Urinary bladder (tissue), 4 donors: ENCODE results near the gene TGM2. TPM values are rescaled to one million over a fixed set of nuclear protein-coding genes. Genes with fewer than 3 reads are reported as not detected.

Experiments
- DNase-seq: peaks from one replicate; pipeline ENCODE4 v3.0.0-alpha.2; 2015; ENCODE audit errors: extremely low spot score
- H3K27ac ChIP-seq: one replicate; pipeline ENCODE4 v1.5.1; 2013; ENCODE audit warnings: low read depth, mild to moderate bottlenecking, moderate library complexity
- H3K36me3 ChIP-seq: one replicate; pipeline ENCODE4 v1.6.1; 2013; ENCODE audit warnings: mild to moderate bottlenecking, moderate library complexity; ENCODE audit not compliant: insufficient read depth
- H3K4me1 ChIP-seq: one replicate; pipeline ENCODE4 v1.6.1; 2013; ENCODE audit warnings: mild to moderate bottlenecking, moderate library complexity; ENCODE audit not compliant: insufficient read depth
- H3K4me3 ChIP-seq: one replicate; pipeline ENCODE4 v1.5.1; 2013; ENCODE audit warnings: low read depth, low read length
- WGBS: extraction: QIAGEN DNeasy Blood & Tissue Kit; methylation state at CpG from one replicate; pipeline ENCODE4 v1.1.7; 2013; 5-methylcytosine and 5-hydroxymethylcytosine counted together
- polyA plus RNA-seq: library from polyadenylated mRNA; stranded (reverse); fragments of 200-250 nt; gene quantifications from one replicate; pipeline ENCODE4 v1.2.3, GENCODE V29; 2013
- total RNA-seq: library from RNA; depleted of rRNA; stranded (reverse); fragments of >200 nt; gene quantifications from one replicate; pipeline ENCODE4 v1.2.3, GENCODE V29; 2014
- donor health status: healthy with polysubstance abuse.
- donor health status: healthy.

Gene TGM2
- total and polyA plus RNA-seq, 2 donors, result 75.7 to 360 TPM

DNA sequence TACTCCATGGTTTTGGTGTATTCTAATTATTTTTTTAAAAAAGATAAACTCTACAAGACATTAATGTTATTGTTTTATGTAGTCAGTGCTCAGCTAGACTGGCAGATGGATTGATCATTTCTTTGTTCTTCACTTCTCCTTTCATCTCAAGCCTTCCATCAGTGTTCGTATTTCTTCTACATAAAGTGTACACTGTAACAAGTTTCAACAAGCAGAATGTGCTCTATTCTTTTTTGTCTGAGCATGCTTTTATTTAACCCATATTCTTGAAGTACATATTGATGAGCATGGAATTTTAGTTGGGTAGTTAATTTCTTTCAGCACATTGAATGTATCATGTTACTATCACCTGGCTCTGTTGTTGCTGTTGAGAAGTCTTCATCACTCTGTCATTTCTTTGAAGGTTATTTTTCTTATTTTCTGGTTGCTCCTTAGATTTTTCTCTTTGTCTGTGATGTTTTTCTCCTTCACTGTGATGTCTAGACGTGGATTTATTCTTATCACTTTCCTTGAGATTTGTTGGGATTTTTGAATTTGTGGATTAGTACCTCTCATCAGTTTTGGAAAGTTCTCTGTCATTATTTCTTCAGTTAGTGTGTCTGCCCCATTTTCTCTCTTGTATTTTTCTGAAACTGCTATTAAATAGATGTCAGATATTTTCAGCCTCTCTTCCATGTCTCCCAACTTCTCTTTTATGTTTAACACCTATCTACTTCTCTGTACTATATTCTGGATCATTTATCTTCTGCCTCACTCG lies 48.5 kb downstream of the TGM2 start:
- Histone ChIP-seq H3K4me3 (no peak overlapping the region), H3K4me1 (no peaks in the 10 kb centered on the region), H3K36me3 (no peaks in the 10 kb centered on the region), H3K27ac (no peak overlapping the region)
- no peak for DNase-seq
- WGBS, result 71% methylated on average over 3 of the region's 3 CpGs

DNA sequence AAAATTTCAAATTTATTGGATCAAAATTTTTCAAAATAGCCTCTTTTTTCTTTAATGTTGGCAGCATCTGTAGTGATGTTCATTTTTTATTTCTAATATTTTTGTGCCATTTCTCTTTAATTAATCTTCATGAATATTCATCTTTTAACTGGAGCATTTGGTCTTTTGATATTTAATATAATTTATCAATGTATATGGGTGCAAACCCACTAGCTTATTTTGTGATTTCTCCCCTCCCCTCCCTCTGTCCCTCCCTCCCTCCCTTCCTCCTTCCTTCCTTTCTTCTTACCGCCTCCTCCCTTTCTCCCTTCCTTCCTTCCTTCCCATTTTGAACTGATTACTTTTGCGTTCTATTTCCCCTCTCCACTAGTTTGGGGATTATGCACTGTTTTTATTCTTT lies 49.2 kb downstream of the TGM2 start:
- H3K4me3 ChIP-seq, result no peak overlapping the region
- no peaks in the 10 kb centered on the region for H3K36me3 ChIP-seq
- no peak for DNase-seq
- no peaks in the 10 kb centered on the region for H3K4me1 ChIP-seq
- no peak overlapping the region for H3K27ac ChIP-seq
- 94% methylated on average over 2 of the region's 2 CpGs for WGBS

DNA sequence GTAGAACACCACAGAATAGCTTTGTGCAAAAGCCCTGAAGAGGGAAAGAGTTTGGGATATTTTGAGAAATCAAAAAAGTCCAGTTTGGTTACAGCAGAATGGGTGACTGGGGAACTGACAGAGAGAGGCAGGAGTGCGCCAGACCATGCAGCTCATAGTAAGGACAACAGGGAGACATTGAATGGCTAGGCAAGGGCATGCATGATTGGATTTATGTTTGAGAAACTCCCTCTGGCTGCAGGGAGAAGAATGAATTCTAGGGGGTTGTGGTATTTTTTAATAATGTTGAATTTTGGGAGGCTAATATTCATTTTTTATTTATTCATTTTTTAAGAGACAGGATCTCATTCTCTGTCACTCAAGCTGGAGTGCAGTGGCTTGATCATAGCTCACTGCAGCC lies 49.9 kb downstream of the TGM2 start:
- no peaks in the 10 kb centered on the region for H3K4me1 ChIP-seq
- H3K4me3 ChIP-seq, result no peak overlapping the region
- H3K27ac ChIP-seq, result no peak overlapping the region
- no peak for DNase-seq
- no peaks in the 10 kb centered on the region for H3K36me3 ChIP-seq
- 97% methylated on average over 1 of the region's 1 CpG for whole genome bisulfite sequencing

DNA sequence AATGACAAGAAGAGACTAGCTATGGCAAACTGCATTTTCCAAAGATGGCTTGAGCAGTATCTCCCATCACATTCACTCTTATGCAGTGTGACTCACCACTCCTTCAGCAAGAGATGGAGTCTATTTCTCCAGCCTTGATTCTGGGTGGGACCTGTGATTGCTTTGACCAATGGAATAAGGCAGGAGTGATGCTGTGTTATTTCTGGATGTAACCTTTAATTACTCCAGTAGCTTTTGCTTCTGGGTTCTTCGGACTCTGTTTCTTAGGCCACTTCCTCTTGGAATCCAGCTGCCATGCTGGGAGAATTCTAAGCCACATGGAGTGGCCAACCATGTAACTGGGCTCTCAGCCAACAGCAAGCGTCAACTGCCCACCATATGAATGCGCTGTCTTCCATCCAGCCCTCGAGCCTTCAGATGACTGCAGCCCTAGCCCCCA lies 50.7 kb downstream of the TGM2 start:
- 92% methylated on average over 4 of the region's 4 CpGs for WGBS
- no peaks in the 10 kb centered on the region for H3K4me1 ChIP-seq
- H3K27ac ChIP-seq, result no peak overlapping the region
- H3K4me3 ChIP-seq, result no peak overlapping the region
- DNase-seq, result no peak
- H3K36me3 ChIP-seq, result no peaks in the 10 kb centered on the region

DNA sequence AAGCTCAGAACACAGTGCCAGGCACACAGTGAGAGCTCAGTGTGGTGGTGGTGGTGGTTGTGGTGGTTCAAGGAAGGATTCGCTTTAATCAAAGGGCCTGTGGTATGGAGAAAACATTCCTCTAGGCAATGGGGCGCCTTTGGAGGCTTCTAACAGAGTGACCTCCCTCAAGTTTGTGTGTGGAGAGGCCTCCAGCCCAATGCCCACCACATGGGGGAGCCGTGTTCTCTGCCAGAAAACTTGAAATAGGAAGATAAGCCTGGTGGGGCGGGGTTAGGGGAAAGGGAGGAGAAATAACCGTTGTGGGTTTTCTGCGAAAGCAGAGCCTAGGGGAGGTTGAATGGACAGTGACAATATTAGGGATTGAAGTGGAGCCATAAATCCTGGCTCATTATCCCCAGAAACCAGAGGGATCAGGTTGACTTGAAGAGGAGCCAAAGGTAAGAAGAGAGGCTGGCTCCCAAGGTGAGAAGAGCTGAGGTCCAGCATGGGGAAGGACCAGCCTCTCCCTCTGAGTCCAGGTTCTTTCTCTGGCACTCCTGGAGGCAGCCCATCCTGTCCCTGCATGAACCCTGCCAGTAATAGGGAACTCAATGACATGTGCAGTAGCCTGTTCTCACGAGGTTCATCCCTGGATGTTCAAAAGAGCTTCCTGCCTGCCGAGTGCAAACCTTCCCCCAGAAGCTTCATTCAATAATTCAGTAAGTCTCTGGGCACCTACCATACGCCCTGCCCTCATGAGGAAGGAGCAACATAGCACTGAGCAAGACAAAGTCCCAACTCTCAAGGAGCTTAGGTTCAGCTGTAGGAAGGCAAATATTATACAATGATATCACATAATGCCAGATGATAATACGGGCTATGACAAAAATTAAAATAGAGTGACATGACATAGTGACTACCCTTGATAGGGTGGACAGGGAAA lies 51.4 kb downstream of the TGM2 start:
- no peak for DNase-seq
- Histone ChIP-seq H3K36me3 (no peaks in the 10 kb centered on the region), H3K4me1 (no peaks in the 10 kb centered on the region), H3K27ac (no peak overlapping the region), H3K4me3 (no peak overlapping the region)
- 68% methylated on average over 10 of the region's 10 CpGs for WGBS

DNA sequence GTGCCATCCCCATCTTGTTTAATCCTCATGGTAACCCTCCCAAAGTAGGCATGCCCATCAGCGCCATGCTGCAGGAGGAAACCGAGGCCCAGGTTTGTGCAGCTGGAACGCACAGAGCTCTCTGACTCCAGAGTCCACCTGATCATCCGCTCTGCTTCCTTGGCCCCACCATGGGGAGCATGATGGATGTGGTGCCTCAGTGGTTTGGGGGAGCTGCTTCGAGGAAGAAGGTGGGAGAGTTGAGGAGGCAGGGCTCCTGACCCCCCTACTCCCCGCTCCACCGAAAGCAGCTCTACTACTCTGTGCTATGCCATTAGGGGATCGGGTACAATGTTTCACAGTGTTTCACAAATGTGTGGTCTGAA lies 52.2 kb downstream of the TGM2 start:
- Histone ChIP-seq H3K27ac (no peak overlapping the region), H3K36me3 (no peaks in the 10 kb centered on the region), H3K4me1 (no peaks in the 10 kb centered on the region), H3K4me3 (no peak overlapping the region)
- no peak for DNase-seq
- 98% methylated on average over 8 of the region's 8 CpGs for whole genome bisulfite sequencing

DNA sequence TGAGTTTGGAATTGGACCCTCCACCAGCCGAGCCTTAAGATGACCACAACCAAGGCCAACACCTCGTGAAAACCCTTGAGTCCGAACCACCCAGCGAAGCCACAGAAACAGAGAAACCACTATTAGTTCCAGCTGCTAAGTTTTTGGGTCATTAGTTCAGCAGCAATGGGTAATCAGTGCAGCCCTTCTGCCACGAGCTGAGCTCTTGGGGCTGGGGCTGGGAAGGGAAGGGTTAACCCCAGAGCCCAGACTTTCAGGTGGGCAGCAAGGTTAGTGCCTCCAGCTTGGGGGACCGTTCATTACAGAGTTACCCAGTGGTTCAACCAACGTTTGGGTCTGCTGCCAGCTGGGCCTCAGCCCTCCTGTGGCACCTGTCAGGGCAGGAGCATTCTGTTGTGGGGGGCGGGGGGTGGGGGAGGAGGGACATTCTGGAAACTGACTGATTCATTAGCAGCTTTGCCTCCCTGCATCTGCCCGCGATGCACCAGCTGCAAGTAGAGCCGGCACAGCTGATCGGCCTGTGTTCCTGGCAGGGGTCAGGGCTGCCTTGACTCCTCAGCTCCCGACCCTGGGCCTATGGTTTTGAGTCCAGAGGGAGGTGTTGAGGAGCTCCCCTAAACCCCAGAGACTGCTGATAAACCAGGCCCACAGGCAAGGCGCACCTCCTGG lies 52.7 kb downstream of the TGM2 start:
- Histone ChIP-seq H3K27ac (no peak overlapping the region), H3K4me1 (no peaks in the 10 kb centered on the region), H3K36me3 (no peaks in the 10 kb centered on the region), H3K4me3 (no peak overlapping the region)
- WGBS, result 93% methylated on average over 14 of the region's 14 CpGs
- no peak for DNase-seq

DNA sequence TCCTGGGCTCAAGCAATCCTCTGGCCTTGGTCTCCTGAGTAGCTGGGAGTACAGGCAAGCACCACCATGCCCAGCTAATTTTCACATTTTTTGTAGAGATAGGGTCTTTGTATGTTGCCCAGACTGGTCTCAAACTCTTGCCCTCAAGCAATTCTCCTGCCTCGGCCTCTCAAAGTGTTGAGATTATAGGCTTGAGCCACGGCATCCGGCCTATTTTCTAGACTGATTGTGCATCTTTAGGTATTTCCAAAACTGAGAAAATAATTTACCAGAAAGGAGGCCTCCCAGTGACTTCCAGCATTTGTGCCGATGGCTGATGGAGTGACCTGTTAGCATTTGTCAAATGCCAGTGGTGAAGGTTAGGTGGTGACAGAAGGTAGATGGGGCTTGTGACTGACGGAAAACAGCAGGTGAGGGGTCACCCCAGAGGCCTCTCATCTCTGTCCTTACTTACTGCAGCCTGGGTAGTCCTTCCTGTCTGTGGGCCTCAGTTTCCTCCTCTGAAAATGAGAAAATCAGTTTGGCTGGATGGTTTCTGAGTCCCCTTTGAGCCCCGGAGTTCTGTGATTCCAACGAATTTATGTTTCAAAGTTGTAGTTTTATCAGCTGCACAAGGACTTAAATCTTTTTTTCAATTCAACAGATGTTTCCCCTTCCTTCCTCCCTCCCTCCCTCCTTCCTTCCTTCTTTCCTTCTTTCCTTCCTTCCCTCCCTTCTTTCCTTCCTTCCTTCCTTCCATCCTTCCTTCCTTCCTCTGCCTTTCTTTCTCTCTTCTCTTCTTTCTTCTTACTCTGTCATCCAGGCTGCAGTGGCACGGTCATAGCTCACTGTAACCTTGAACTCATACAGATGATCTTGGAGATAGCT lies 53.5 kb downstream of the TGM2 start:
- WGBS, result 84% methylated on average over 8 of the region's 8 CpGs
- H3K4me3 ChIP-seq, result no peak overlapping the region
- no peaks in the 10 kb centered on the region for H3K4me1 ChIP-seq
- DNase-seq, result no peak
- H3K27ac ChIP-seq, result no peak overlapping the region
- no peaks in the 10 kb centered on the region for H3K36me3 ChIP-seq

DNA sequence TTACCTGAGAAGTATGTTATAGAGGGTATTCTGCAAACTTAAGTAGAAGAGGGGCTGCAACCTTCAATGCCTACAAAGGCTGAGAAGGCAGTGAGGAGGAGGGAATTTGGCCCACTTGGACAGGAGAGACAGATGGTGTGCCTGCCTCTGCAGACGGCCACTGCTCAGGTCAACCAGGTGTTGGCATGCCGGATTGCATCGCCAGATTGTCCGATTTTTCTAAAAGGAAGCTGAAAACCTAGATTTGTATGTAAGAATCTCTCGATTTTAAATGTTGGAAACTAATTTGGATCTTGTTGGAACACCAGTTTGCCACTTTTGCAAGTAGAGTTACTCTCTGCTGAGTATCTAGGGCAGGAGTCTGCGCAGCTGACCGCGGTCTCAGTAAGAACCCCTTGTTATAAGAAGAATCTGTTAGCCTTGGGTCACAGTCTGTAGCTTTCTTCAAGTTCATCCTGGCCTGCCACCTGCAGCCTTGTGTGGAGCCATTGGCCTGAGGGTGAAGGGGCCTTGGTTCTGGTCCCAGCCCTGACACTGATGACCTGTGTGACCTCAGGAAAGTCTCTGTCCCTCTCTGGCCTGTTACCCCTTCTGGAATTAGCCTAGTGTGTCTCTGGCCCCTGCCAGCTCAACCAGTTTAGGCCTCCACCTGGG lies 54.4 kb downstream of the TGM2 start:
- Histone ChIP-seq H3K36me3 (no peaks in the 10 kb centered on the region), H3K27ac (peak overlapping the region; percentile 32), H3K4me1 (no peaks in the 10 kb centered on the region), H3K4me3 (no peak overlapping the region)
- WGBS, result 82% methylated on average over 8 of the region's 8 CpGs
- no peak for DNase-seq

DNA sequence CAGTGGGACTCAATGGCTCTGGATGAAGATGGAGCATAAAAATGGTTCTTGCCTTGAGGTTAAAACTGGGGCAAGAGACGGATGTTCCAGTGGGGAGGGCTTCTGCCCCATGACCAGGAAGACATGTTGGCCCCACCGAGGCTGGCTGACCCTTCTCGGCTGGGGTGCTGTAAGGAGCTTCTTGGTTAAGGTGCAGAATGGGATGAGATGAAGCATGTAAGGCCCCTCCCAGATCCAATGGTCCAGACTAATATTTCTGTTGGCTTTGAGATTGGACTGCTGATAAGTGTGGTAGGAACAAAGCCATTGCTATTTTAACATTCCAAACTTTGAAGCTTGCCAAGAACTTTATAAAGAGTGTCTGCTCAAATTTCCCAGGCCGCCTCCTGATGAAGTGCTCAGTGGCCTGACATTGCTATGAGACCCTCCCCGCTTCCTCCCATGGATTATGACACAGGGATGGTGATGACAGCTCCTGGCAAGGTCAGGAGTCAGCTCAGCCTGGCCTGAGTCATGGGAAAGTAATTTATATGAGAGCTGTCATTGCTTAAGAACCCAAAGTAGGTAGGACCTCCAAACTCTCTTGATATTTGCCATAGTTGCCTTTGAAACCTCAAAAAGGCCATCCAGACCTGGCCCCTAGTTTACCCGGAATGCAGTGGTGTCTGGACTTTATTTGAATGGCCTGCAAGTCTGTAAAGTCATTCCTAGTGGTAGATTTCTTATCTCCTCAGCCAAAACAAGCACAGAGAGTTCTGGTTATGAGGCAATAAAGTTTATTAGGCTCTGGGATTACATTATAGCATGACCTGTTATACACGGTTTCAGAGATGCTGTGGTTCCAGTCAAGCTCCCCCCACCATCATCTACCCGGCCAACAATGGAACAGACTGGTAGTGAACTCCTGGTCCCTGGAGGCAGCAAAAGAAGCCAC lies 55.2 kb downstream of the TGM2 start:
- H3K4me3 ChIP-seq, result no peak overlapping the region
- 28% methylated on average over 8 of the region's 8 CpGs for WGBS
- no peaks in the 10 kb centered on the region for H3K36me3 ChIP-seq
- no peaks in the 10 kb centered on the region for H3K4me1 ChIP-seq
- H3K27ac ChIP-seq, result peak overlapping the region; percentile 14
- DNase-seq, result peak; percentile 90

DNA sequence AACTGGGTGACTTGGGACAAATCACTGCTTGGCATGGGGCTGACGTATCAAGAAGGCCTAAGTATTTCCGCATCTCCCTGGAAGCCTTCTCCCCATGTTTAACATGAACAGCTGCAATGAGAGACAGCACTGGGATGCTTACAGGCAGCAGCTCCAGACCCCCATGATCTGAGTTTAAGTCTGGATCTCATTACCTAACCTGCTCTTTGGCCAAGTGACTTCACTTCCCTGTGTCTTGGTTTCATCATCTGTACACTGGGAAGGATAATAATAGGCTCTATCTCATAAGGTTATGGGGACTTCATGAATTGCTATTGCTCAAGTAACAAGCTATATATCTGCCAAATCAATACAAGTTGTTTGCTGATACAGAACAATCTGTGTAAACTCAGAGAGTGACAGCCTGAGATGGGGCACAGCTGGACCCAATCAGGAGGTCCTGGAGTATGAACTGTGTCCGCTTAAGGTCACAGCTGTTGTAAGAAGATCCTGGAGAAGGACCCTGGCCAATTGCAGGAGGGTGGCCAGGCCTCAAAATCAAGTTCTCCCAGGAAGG lies 56.0 kb downstream of the TGM2 start:
- H3K4me1 ChIP-seq, result no peaks in the 10 kb centered on the region
- DNase-seq, result peak; percentile 78
- H3K4me3 ChIP-seq, result no peak overlapping the region
- peak overlapping the region; percentile 14 for H3K27ac ChIP-seq
- H3K36me3 ChIP-seq, result no peaks in the 10 kb centered on the region
- 50% methylated on average over 3 of the region's 3 CpGs for WGBS
